ENCODE data around the gene PAPSS2. TPM values are rescaled to one million over a fixed set of nuclear protein-coding genes. Genes with fewer than 3 reads are reported as not detected.

The PAPSS2 gene
- polyA plus RNA-seq, 3 donors from 2014 or later = 0.11 to 0.14 TPM; not detected in 1

- H3K4me3 Mint-ChIP-seq = no peak overlapping the region
- H3K9me3 Mint-ChIP-seq = no peaks in the 10 kb centered on the region
- H3K27ac Mint-ChIP-seq = no peak overlapping the region
- H3K36me3 Mint-ChIP-seq = no peaks in the 10 kb centered on the region
- peaks cover 0 to 12% (median 3%) of the 10 kb centered on the region in 3 donors for H3K27me3 Mint-ChIP-seq (ENCODE audit: low read depth in 3 of 3)
- H3K4me1 Mint-ChIP-seq = peaks cover 2 to 6% of the 10 kb centered on the region in 2 donors
- DNase-seq = no peak
Observed at GRCh38 chr10:87668324-87669074, 8.8 kb downstream of the PAPSS2 start.

DNA sequence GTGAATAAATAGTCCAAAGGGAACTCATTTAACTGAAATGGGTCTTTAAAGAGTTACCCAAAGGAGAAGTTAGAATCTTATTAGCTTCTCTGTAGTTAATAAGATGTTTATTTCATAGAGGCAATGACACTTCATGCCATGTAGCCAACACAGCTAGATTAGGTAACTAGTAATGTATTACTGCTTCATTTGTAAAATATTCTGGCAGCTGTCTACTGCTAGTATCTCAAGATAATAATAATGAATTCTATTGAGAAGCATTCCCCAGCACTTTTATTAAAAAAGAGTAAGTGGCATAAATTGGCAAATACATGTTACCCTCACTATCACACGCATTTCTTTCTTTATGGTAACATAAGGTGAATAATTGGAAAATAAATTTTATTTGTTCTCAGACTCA is 10.1 kb downstream of the PAPSS2 start:
- no peak overlapping the region for H3K4me3 Mint-ChIP-seq
- no peaks in the 10 kb centered on the region for H3K36me3 Mint-ChIP-seq
- DNase-seq = no peak
- H3K27ac Mint-ChIP-seq = no peak overlapping the region
- peaks cover 0 to 12% (median 3%) of the 10 kb centered on the region in 3 donors for H3K27me3 Mint-ChIP-seq (ENCODE audit: low read depth in 3 of 3)
- H3K9me3 Mint-ChIP-seq = no peaks in the 10 kb centered on the region
- H3K4me1 Mint-ChIP-seq = peaks cover 2 to 6% of the 10 kb centered on the region in 2 donors

DNA sequence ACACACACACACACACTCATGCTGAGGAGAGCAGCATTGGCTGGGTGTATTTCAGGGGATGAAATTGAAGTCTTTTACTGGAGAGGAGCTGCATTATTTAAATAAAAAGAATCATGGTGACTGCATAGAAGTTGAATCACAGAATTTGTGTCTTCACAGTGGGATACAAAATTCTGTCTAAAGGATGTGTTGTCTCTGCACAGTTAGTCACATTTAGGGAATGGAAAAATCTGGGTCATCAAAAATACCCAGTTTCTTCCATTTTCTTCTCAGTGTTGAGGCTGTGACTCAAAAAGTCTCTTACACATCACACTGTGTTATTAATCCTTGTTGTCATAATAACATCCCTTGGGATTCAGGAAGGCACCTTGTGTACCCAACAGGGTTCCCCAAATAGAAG is 10.9 kb downstream of the PAPSS2 start:
- Mint-ChIP-seq H3K4me3 (no peak overlapping the region), H3K9me3 (no peaks in the 10 kb centered on the region), H3K27ac (no peak overlapping the region), H3K4me1 (peaks cover 2 to 6% of the 10 kb centered on the region in 2 donors), H3K36me3 (no peaks in the 10 kb centered on the region), H3K27me3 (ENCODE audit: low read depth in 3 of 3) (peaks cover 0 to 8% (median 3%) of the 10 kb centered on the region in 3 donors)
- no peak for DNase-seq

DNA sequence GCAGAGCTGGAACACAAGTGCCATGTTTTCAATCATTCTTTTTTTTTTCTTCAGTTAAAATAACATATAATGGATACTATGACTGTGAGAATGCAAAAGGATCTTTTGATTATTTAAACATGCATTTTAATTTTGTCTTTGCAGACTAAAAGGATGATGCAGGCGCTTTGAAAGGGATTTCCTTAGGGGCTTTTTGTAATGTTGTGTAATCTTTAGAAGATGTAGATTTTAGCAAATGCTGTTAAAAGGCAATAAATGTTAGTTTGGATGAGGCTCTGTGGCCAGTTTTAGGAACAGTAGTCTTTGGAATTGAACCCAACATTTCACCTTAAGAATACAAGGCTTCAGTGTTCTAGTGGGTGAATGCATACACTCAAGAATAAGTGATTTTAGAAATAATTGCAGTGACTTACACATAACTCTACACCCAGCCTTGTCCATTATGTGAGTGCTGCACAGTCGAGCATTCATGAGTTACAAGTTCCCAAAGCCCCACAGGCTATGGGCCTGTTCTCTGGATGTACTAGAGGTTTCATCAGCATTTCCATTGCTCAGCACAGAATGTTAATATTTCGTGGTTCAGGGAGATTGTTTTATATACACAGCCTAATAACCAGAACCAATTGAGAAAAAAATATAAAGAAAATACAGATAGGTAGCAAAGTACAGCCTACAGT is 11.6 kb downstream of the PAPSS2 start:
- H3K27ac Mint-ChIP-seq = no peak overlapping the region

DNA sequence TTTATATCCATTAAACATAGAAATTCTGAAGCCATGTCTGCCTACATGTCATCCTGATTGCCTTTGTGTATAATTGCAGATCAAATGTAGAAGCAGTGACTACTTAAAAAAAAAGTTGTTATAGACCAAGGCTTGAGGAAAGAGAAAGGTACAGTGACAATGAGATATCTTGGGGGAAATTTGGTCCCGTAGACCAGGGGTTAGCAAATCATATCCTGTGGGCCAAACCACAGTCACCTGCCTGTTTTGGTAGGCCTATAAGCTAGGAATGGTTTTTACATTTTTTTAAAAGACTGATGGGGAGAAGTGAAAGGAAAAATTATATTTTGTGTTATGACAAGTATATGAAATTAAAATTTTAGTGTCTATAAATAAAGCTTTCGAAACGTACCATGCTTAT is 12.9 kb downstream of the PAPSS2 start:
- Mint-ChIP-seq H3K4me1 (peaks cover 2 to 6% of the 10 kb centered on the region in 2 donors), H3K4me3 (no peak overlapping the region), H3K27me3 (ENCODE audit: low read depth in 3 of 3) (peaks cover 0 to 8% (median 3%) of the 10 kb centered on the region in 3 donors), H3K36me3 (no peaks in the 10 kb centered on the region), H3K9me3 (no peaks in the 10 kb centered on the region), H3K27ac (no peak overlapping the region)
- DNase-seq = no peak

More for the DNA sequence above, 11.6 kb downstream of the PAPSS2 start:
- H3K4me1 Mint-ChIP-seq = peaks cover 2 to 6% of the 10 kb centered on the region in 2 donors
- peaks cover 0 to 8% (median 3%) of the 10 kb centered on the region in 3 donors for H3K27me3 Mint-ChIP-seq (ENCODE audit: low read depth in 3 of 3)
- no peaks in the 10 kb centered on the region for H3K9me3 Mint-ChIP-seq
- H3K36me3 Mint-ChIP-seq = no peaks in the 10 kb centered on the region
- H3K4me3 Mint-ChIP-seq = no peak overlapping the region
- DNase-seq = no peak

DNA sequence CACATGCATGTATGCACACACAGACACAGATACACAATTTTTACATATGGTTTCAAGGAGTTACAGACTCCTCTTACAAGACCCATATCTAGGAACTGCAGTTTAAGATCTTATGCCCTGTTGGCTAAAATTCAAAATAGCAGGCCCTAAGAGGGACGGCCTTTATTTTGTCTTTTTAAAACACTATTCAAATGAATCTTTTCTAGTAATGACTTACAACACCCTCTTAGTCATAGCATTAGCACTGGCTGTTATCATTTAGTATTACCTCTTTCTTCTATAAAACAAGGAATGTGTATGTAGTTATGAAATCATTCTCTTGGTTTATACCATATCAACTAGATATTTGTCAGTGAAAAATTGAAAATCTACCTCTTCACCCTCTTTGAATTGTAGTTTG is 15.3 kb downstream of the PAPSS2 start:
- no peaks in the 10 kb centered on the region for H3K9me3 Mint-ChIP-seq
- H3K4me1 Mint-ChIP-seq = peaks cover 2 to 6% of the 10 kb centered on the region in 2 donors
- no peak overlapping the region for H3K27ac Mint-ChIP-seq
- H3K27me3 Mint-ChIP-seq (ENCODE audit: low read depth in 3 of 3) = peaks cover 0 to 10% (median 3%) of the 10 kb centered on the region in 3 donors
- no peak for DNase-seq
- H3K4me3 Mint-ChIP-seq = no peak overlapping the region
- no peaks in the 10 kb centered on the region for H3K36me3 Mint-ChIP-seq

DNA sequence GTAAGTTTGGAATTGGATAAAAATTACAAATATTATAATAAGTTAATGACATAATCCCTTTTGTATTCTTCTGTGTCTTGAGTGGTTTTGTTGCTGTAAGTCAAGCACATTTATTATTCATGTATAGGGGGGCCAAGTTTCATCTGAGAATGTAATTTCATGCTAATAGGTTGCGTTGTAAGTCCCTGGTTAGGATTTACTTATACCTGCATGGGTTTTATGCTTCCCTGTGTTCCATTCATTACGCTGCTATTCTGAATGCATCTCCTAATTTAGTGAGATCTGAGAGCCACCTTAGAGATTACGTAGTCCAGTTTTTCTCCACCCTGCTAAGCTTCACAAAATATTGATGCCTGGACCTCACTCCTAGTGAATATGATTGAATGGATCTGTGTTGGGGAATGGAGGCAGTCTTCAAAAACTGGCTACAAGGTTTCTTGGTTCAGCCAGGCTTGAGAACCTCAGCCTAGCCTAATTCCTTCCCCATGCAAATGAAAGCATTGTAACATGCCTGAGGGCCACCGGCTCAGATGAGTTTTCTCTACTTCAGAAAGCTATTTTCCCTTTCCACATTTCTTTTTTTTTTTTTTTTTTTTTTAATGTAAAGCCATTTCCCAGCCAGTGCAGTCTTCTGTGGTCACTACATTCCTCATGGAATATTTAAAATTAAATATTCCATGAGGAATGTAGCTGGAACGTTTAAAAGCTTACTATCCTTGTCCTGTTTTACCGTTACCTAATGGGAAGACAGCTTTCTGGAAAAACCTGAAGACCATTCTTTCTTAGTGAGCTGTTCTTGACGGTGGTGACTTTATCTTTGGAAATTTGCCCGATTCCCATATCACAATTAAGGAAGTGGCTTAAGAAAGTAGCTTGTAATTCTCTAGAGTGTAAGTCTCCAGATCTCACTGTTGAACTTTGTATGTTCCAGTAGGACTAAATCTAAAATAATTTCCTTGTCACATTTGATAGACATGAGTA is 16.0 kb downstream of the PAPSS2 start:
- Mint-ChIP-seq H3K27ac (no peak overlapping the region), H3K9me3 (no peaks in the 10 kb centered on the region), H3K4me1 (peaks cover 2 to 6% of the 10 kb centered on the region in 2 donors), H3K4me3 (no peak overlapping the region), H3K27me3 (ENCODE audit: low read depth in 3 of 3) (peaks cover 0 to 6% (median 3%) of the 10 kb centered on the region in 3 donors), H3K36me3 (no peaks in the 10 kb centered on the region)
- no peak for DNase-seq

GRCh38 chr10:87677595-87677994 is 17.9 kb downstream of the PAPSS2 start:
- Mint-ChIP-seq H3K4me3 (no peak overlapping the region), H3K27me3 (ENCODE audit: low read depth in 3 of 3) (peaks cover 0 to 6% (median 3%) of the 10 kb centered on the region in 3 donors), H3K4me1 (peaks cover under 1 to 3% of the 10 kb centered on the region in 2 donors), H3K36me3 (no peaks in the 10 kb centered on the region), H3K27ac (no peak overlapping the region), H3K9me3 (no peaks in the 10 kb centered on the region)
- no peak for DNase-seq

DNA sequence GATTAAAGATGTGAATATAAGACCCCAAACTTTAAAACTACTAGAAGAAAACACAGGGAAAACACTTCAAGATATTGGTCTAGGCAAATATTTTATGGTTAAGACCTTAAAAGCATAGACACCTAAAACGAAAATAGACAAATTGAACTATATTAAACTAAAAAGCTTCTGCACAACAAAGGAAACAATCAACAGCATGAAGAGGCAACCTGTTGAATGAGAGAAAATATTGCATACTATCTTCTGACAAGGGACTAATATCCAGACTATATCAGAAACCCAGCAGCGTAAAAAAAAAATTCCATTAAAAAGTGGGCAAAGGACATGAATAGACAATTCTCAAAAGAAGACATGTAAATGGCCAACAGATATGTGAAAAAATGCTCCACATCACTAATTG is 18.6 kb downstream of the PAPSS2 start:
- no peaks in the 10 kb centered on the region for H3K36me3 Mint-ChIP-seq
- H3K9me3 Mint-ChIP-seq = no peaks in the 10 kb centered on the region
- no peak overlapping the region for H3K27ac Mint-ChIP-seq
- no peak overlapping the region for H3K4me3 Mint-ChIP-seq
- DNase-seq = no peak
- H3K4me1 Mint-ChIP-seq = no peaks in the 10 kb centered on the region
- H3K27me3 Mint-ChIP-seq (ENCODE audit: low read depth in 3 of 3) = peaks cover 0 to 5% (median 1%) of the 10 kb centered on the region in 3 donors

DNA sequence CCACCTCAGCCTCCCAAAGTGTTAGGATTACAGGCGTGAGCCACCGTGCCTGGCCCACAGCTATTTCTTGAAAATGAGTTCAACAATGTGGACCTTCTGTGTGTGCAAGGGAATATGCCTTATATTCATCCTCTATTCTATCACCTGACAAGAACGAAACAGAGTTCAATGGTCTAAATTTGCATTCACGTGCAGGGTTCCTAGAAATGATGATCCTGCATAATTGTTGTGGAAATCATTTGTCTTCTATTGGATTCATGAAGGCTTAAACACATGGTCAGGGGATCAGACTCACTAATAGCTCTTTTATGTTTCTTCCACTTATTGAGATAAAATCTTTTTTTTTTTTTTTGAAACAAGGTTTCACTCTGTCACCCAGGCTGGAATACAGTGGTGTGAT is 23.7 kb downstream of the PAPSS2 start:
- H3K27me3 Mint-ChIP-seq (ENCODE audit: low read depth in 3 of 3) = peaks cover 0 to 6% (median 0%) of the 10 kb centered on the region in 3 donors
- no peak for DNase-seq

GRCh38 chr10:87684001-87684638 is 24.4 kb downstream of the PAPSS2 start:
- H3K27ac Mint-ChIP-seq = no peak overlapping the region
- H3K36me3 Mint-ChIP-seq = no peaks in the 10 kb centered on the region
- no peaks in the 10 kb centered on the region for H3K9me3 Mint-ChIP-seq
- H3K4me1 Mint-ChIP-seq = no peaks in the 10 kb centered on the region
- H3K27me3 Mint-ChIP-seq (ENCODE audit: low read depth in 3 of 3) = peaks cover 0 to 3% (median 0%) of the 10 kb centered on the region in 3 donors
- H3K4me3 Mint-ChIP-seq = no peak overlapping the region
- no peak for DNase-seq

More for the DNA sequence above, 23.7 kb downstream of the PAPSS2 start:
- Mint-ChIP-seq H3K36me3 (no peaks in the 10 kb centered on the region), H3K4me1 (no peaks in the 10 kb centered on the region), H3K9me3 (no peaks in the 10 kb centered on the region), H3K27ac (no peak overlapping the region), H3K4me3 (no peak overlapping the region)

DNA sequence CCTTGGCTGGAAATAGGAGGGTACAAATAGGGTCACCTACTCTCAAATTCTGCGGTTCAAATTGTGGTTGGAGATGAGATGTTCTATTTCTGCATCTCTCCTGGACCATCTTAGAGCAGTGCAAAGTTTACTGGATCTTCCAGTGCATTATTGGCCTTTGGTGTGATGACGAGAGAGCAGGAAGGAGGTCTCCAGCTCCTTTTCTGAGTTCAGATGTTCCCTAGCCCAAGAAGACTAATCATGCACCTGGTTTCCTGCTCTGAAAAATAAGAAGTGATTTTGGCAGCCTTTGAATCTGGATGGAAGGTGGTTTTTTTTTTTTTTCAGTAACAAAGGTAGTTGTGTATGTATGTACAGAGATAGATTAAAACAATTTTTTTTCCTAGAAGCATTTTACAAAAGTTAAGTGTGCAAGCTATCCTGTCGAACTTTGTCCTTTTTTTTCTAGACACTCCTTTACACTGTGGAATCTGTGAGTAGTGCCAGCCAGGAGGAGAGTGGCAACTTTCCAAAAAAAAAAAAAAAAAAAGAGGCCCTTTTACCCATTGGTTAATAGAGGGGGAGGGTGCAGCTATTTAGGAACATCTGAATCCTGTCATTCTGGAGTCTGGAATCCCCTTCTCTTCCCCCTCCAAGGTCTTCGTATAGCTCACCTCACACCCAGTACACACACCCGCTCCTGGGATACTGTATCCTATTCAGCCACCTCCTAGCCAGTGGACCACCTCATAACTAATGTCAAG is 26.3 kb downstream of the PAPSS2 start:
- Mint-ChIP-seq H3K4me1 (no peaks in the 10 kb centered on the region), H3K27me3 (ENCODE audit: low read depth in 3 of 3) (peaks cover 0 to 3% (median 2%) of the 10 kb centered on the region in 3 donors), H3K9me3 (no peaks in the 10 kb centered on the region), H3K4me3 (no peak overlapping the region), H3K36me3 (no peaks in the 10 kb centered on the region), H3K27ac (no peak overlapping the region)
- DNase-seq = no peak
